OCI-LY1 (cell line): ENCODE measurements around the gene SLC25A1.

Source experiments
- H2AFZ ChIP-seq: fragments of 200-600 bp; sonication (generic), shearing (Covaris generic); 2 replicates; pipeline ENCODE4 v1.6.0; 2014; ENCODE audit warnings: antibody characterized with exemption, mild to moderate bottlenecking, low read length
- H3F3A ChIP-seq: fragments of 200-600 bp; sonication (generic), shearing (Covaris generic); 2 replicates; pipeline ENCODE4 v1.6.0; 2014; ENCODE audit warnings: mild to moderate bottlenecking, antibody characterized with exemption, low read length, moderate library complexity; ENCODE audit not compliant: insufficient read depth
- H3K27ac ChIP-seq: fragments of 200-600 bp; sonication (generic); 2 replicates; pipeline ENCODE4 v1.5.1; 2014; ENCODE audit warnings: low read length, mixed run types, mild to moderate bottlenecking, low read depth; ENCODE audit not compliant: poor library complexity, severe bottlenecking
- H3K27me3 ChIP-seq: fragments of 200-600 bp; sonication (generic); 2 replicates; pipeline ENCODE4 v1.6.0; 2014; ENCODE audit warnings: antibody characterized with exemption, mild to moderate bottlenecking, low read length, moderate library complexity; ENCODE audit not compliant: insufficient read depth
- H3K36me3 ChIP-seq: fragments of 200-600 bp; sonication (generic); 2 replicates; pipeline ENCODE4 v1.6.1; 2014; ENCODE audit warnings: mild to moderate bottlenecking, antibody characterized with exemption, low read length, moderate library complexity, mixed read lengths; ENCODE audit not compliant: insufficient read depth
- H3K4me1 ChIP-seq: fragments of 200-600 bp; sonication (generic); 2 replicates; pipeline ENCODE4 v1.5.1; 2014; ENCODE audit warnings: mild to moderate bottlenecking, low read length, moderate library complexity; ENCODE audit not compliant: insufficient read depth, severe bottlenecking
- H3K4me2 ChIP-seq: fragments of 200-600 bp; sonication (generic), shearing (Covaris generic); 2 replicates; pipeline ENCODE4 v1.6.1; 2014; ENCODE audit warnings: low read length
- H3K4me3 ChIP-seq: fragments of 200-600 bp; sonication (generic); 2 replicates; pipeline ENCODE4 v1.5.1; 2014; ENCODE audit warnings: low read length, low read depth, mild to moderate bottlenecking, mixed read lengths; ENCODE audit not compliant: poor library complexity, severe bottlenecking
- H3K79me2 ChIP-seq: fragments of 200-600 bp; shearing (Covaris generic); 2 replicates; pipeline ENCODE4 v1.6.1; 2016; ENCODE audit warnings: mixed run types, low read length, mixed read lengths; ENCODE audit not compliant: insufficient read depth
- H3K9ac ChIP-seq: fragments of 200-600 bp; sonication (generic), shearing (Covaris generic); 2 replicates; pipeline ENCODE4 v1.6.1; 2014; ENCODE audit warnings: mild to moderate bottlenecking, low read length, mixed read lengths
- H3K9me2 ChIP-seq: fragments of 200-600 bp; sonication (generic), shearing (Covaris generic); 2 replicates; pipeline ENCODE4 v1.6.1; 2014; ENCODE audit warnings: low read depth, mild to moderate bottlenecking, low read length, mixed read lengths
- H3K9me3 ChIP-seq: fragments of 200-600 bp; shearing (Covaris generic); 2 replicates; pipeline ENCODE4 v1.6.1; 2014; ENCODE audit warnings: low read length, mixed read lengths
- H4K20me1 ChIP-seq: fragments of 200-600 bp; sonication (generic), shearing (Covaris generic); 2 replicates; pipeline ENCODE4 v1.6.0; 2016; ENCODE audit warnings: mild to moderate bottlenecking, low read length; ENCODE audit not compliant: insufficient read depth
- CTCF ChIP-seq: fragments of 200-600 bp; sonication (generic), shearing (Covaris generic); IDR thresholded peaks from 2 replicates; pipeline ENCODE4 v1.5.1; 2017; ENCODE audit warnings: mild to moderate bottlenecking, antibody characterized with exemption, low read length, moderate library complexity, mixed read lengths
- EZH2 ChIP-seq: fragments of 200-600 bp; sonication (generic), shearing (Covaris generic); IDR thresholded peaks from 2 replicates; pipeline ENCODE4 v1.8.0; 2017; ENCODE audit warnings: borderline replicate concordance, mixed run types, mild to moderate bottlenecking, antibody characterized with exemption, low read length, moderate library complexity, mixed read lengths

The SLC25A1 gene

GRCh38 chr22:19183216-19183615 is 4.7 kb upstream of the SLC25A1 start:
- no peak for TF ChIP-seq EZH2
- H3F3A ChIP-seq = no peaks in the 10 kb centered on the region
- no peaks in the 10 kb centered on the region for H3K79me2 ChIP-seq
- H2AFZ ChIP-seq = no peak overlapping the region
- no peaks in the 10 kb centered on the region for H3K36me3 ChIP-seq
- H3K27me3 ChIP-seq = no peaks in the 10 kb centered on the region; the same call in 1 of the 2 replicates
- H3K4me1 ChIP-seq = peaks cover 8% of the 10 kb centered on the region
- H3K27ac ChIP-seq = no peak overlapping the region
- no peaks in the 10 kb centered on the region for H3K9me2 ChIP-seq
- no peak overlapping the region for H3K9ac ChIP-seq
- no peak overlapping the region for H3K4me3 ChIP-seq
- no peaks in the 10 kb centered on the region for H3K9me3 ChIP-seq
- H3K4me2 ChIP-seq = no peak overlapping the region
- no peaks in the 10 kb centered on the region for H4K20me1 ChIP-seq

GRCh38 chr22:19182472-19183157 is 4.1 kb upstream of the SLC25A1 start:
- Histone ChIP-seq H2AFZ (no peak overlapping the region), H3K9me3 (no peaks in the 10 kb centered on the region), H3K27ac (no peak overlapping the region), H3K27me3 (no peaks in the 10 kb centered on the region; the same call in 1 of the 2 replicates), H3K9me2 (no peaks in the 10 kb centered on the region), H3K4me1 (peaks cover 9% of the 10 kb centered on the region), H3K4me2 (no peak overlapping the region), H3F3A (no peaks in the 10 kb centered on the region), H3K79me2 (no peaks in the 10 kb centered on the region), H4K20me1 (no peaks in the 10 kb centered on the region), H3K36me3 (no peaks in the 10 kb centered on the region), H3K9ac (no peak overlapping the region), H3K4me3 (no peak overlapping the region)
- TF ChIP-seq CTCF (no peak), EZH2 (no peak)

GRCh38 chr22:19181786-19182471 is 3.4 kb upstream of the SLC25A1 start:
- Histone ChIP-seq H3K9me2 (no peaks in the 10 kb centered on the region), H3K79me2 (no peaks in the 10 kb centered on the region), H3K36me3 (no peaks in the 10 kb centered on the region), H3K27me3 (no peaks in the 10 kb centered on the region; the same call in 1 of the 2 replicates), H3F3A (no peaks in the 10 kb centered on the region), H3K9ac (no peak overlapping the region), H3K27ac (no peak overlapping the region), H3K4me3 (no peak overlapping the region), H3K4me2 (no peak overlapping the region), H3K9me3 (no peaks in the 10 kb centered on the region), H3K4me1 (peaks cover 16% of the 10 kb centered on the region), H2AFZ (no peak overlapping the region), H4K20me1 (no peaks in the 10 kb centered on the region)
- no peak for TF ChIP-seq CTCF
- no peak for TF ChIP-seq EZH2
